ENCODE data around the gene PDE6A.
"Not testable (repeated sequence)": the region's sequence is repeated elsewhere in the genome, so short reads cannot be mapped to it uniquely, and the experiment has no call there.

PDE6A gene

GRCh38 chr5:149954798-149955197 is 10.2 kb upstream of the PDE6A start:
- no peak for DNase-seq
- intact Hi-C loops (cut with DNase I): no loop called here

GRCh38 chr5:149953436-149954121 is 9.0 kb upstream of the PDE6A start:
- no peak for DNase-seq
- intact Hi-C loops (cut with DNase I): no loop called here

- no peak for DNase-seq
- intact Hi-C loops (cut with DNase I): no loop called here
These were observed 6.7 kb upstream of the PDE6A start for GRCh38 chr5:149951138-149951749.

GRCh38 chr5:149948993-149949392 is 4.4 kb upstream of the PDE6A start:
- DNase-seq: no peak
- intact Hi-C loops (cut with DNase I): no loop called here

- no peak for DNase-seq
- intact Hi-C loops (cut with DNase I): no loop called here
These were observed 1.5 kb upstream of the PDE6A start for GRCh38 chr5:149946118-149946517.

GRCh38 chr5:149943177-149943949 is 1.2 kb downstream of the PDE6A start:
- DNase-seq; intact Hi-C loops (cut with DNase I): not testable (repeated sequence)

GRCh38 chr5:149942741-149943169 is 1.8 kb downstream of the PDE6A start:
- intact Hi-C loops (cut with DNase I): not testable (repeated sequence)

GRCh38 chr5:149942199-149942598 is 2.4 kb downstream of the PDE6A start:
- DNase-seq: no peak
- intact Hi-C loops (cut with DNase I): no loop called here

More at GRCh38 chr5:149942741-149943169, 1.8 kb downstream of the PDE6A start:
- not testable (repeated sequence) for DNase-seq

- intact Hi-C loops (cut with DNase I): no loop called here
- no peak for DNase-seq
These were observed 2.8 kb downstream of the PDE6A start for GRCh38 chr5:149941795-149942194.

- intact Hi-C loops (cut with DNase I): no loop called here
- DNase-seq: no peak
These were observed 3.5 kb downstream of the PDE6A start for GRCh38 chr5:149940941-149941644.

GRCh38 chr5:149940077-149940574 is 4.5 kb downstream of the PDE6A start:
- DNase-seq: no peak
- intact Hi-C loops (cut with DNase I): no loop called here

- DNase-seq: no peak
- intact Hi-C loops (cut with DNase I): no loop called here
These were observed 5.0 kb downstream of the PDE6A start for GRCh38 chr5:149939546-149939945.

GRCh38 chr5:149938791-149939358 is 5.7 kb downstream of the PDE6A start:
- DNase-seq: no peak
- intact Hi-C loops (cut with DNase I): no loop called here

- no peak for DNase-seq
- intact Hi-C loops (cut with DNase I): no loop called here
These were observed 6.3 kb downstream of the PDE6A start for GRCh38 chr5:149938279-149938678.

- intact Hi-C loops (cut with DNase I): no loop called here
- no peak for DNase-seq
These were observed 7.0 kb downstream of the PDE6A start for GRCh38 chr5:149937610-149938009.

- intact Hi-C loops (cut with DNase I): no loop called here
- DNase-seq: no peak
These were observed 7.9 kb downstream of the PDE6A start for GRCh38 chr5:149936700-149937091.

- DNase-seq: no peak
These were observed 8.4 kb downstream of the PDE6A start for GRCh38 chr5:149936044-149936699.

GRCh38 chr5:149935431-149935901 is 9.1 kb downstream of the PDE6A start:
- intact Hi-C loops (cut with DNase I): no loop called here
- no peak for DNase-seq

More at GRCh38 chr5:149936044-149936699, 8.4 kb downstream of the PDE6A start:
- intact Hi-C loops (cut with DNase I): no loop called here

- intact Hi-C loops (cut with DNase I): no loop called here
- DNase-seq: peak in 1 of 10 donors; percentile 60
These were observed 11.9 kb downstream of the PDE6A start for GRCh38 chr5:149932445-149933350.

All from posterior cingulate gyrus (tissue), 11 donors.